NCI-H146 (cell line): ENCODE measurements around the gene C1QTNF6.

Source experiments
- DNase-seq: peaks from one replicate; lab custom pipeline; 2025; lab: John Stamatoyannopoulos, UW

Gene C1QTNF6

DNA sequence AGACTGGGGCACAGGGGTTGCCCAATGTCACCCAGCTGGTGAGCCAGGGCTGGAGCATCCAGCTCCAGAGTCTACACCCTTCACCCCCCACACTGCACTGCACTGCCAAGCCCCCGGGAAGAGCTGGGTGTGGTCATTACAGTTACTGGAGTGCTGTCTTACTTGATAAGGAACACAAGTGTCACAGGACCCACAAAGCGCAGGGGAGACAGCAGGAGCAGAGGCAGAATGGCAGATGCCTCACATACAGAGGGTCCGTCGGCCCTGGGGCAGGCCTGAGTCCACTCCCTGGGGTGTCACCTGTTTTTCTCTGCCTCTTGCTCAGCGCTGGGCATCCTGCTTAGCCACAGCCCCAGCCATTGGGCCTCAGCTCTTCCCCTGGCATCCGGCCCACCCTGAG is 46.1 kb downstream of the C1QTNF6 start:
- DNase-seq: no peak

DNA sequence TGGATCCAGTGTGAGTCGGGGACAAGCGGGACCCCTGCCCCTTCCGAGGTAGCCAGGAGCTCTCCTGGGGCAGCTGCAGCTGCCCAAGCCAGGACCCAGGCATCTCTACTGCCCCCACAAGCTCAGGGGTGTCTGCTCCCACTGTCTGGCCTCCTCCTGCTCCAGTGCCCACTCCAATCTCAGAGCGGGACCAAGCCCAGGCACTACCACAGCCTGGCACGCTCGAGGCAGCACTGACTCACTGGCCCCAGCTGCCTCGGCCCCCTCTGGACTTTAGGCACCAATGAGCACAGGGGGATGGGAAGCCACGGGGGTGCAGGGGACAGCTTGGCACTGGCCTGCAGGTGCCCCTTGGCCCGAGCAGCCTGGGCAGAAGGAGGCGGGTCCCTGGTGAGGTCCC is 46.6 kb downstream of the C1QTNF6 start:
- no peak for DNase-seq

DNA sequence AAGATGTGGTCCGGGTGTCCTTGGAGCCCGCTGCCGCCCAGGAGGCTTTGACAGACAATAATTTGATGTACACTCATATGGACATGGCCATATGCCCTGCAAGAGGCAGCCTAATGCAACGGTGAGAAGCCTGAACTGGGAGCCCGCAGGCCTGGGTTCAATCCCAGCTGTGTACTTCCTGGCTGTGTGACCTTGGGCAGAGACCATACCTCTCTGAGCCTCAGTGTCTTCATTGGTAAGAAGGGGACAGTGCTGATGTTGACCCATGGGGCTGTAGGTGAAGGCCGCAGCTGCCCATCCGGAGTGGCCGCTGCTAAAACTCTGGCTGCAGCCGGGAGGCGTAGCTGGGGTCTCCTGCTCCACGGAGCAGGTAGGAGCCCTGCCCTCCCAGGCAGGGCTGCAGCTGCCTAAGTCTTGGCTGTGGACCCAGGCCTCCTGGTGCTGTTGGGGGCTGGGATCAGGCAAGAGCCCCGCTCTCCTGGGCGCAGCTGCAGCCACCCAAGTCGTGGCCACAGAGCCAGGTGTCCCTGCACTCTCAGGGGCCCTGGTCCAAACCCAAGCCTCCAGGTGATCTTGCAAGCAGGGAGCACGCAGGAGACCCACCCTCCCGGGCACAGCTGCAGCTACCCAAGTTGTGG is 47.2 kb downstream of the C1QTNF6 start:
- no peak for DNase-seq

DNA sequence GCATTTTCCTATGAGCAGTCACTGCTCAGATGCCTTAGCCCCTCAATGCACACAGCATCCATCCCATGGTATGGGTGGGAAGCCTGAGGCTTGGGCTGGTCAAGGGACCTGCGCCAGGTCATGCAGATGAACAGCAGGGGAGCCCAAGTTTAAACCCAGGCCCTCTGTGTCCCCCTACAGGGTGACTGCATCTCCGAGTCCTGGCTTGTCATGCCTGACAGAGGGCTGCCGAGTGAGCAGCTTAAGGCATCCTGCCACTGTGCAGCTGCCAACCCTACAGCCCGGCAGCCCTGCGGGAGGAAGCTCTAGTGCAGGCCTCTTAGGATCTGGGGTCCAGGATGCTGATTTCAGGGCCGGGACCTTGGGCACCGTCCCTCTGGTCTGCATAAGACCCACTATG is 48.3 kb downstream of the C1QTNF6 start:
- no peak for DNase-seq

DNA sequence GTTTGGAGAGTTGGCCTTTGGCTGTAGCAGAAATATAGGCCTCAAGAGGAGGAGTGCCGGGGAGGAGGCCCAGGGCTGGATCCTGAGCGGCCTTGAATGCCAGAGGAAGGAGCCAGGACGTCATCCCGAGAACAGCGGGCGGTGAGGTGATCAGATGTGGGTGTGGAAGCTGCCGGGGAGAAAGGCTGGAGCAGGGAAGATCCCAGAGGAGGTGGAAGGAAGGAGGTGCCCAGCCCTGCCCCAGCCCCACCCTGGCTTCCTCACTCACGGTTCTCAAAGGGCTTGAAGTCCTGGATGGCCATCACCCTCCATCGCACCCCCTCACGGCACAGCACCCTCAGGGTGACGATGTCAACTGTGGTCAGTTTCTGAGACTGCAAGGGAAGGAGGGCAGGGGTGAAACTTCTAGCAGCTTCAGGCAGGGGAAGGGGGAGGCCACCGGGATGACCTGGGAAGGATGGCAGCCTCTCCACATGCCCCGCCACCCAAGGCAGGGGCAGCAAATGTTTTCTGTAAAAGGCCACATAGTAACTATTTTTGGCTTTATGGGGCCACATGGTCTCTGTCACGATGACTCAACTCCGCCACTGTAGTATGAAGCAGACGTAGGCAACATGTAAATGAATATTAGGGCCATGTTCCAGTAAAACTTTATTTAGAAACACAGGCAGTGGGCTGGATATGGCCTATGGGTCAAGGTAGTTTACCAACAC is 49.0 kb downstream of the C1QTNF6 start:
- DNase-seq: no peak

DNA sequence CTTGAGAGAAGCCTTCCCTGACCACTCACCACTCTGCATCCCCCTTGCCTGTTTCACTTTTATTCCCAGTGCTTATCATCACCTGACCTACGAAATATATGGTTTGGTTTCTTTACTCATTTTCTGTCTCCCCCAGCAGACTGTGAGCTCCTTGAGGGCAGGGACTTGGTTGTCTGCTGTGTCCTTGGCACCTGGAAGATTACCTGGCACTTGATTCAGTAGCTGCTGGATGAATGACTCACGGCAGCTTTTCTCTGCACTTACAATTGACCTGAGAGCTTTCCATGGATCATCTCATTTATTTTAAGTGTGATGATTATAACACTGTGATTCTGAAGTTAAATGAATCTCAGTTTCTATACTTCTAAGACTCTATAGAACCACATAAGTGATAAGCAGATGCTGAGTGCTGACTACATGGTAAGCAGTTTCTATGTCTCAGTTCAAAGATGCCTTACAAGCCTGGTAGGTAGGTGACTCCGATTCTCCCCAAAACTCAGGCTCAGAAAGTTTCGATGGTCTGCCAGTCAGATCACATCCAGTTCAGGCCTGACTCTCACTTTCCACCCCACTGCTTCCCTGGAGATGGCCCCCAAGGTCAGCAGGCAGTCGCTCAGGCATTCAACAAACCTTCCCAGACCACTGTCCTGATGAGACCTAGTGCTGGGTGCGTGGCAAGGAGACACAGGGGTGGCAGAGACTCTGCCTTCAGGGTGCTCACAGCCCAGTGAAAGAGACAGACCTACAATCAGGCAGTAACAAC is 50.0 kb downstream of the C1QTNF6 start:
- no peak for DNase-seq

DNA sequence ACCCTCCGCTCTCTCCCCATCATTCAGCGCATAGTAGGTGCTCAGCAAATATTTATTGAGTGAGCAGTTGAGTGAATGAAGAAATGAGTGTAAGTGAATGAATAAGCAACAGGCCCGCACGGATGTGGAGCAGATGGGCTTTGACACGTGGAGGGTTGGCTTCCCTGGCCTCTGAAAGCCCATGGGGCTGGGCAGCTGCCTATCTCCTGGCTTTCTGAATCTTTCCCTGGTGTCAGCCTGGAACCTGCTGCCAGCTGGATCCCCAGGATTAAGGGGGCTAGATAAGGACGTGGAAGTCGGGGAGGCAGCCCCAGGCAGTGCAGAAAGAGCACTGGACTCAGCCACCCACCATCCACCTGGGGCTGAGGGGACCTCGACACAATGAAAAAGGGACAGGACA is 50.9 kb downstream of the C1QTNF6 start:
- DNase-seq: no peak

DNA sequence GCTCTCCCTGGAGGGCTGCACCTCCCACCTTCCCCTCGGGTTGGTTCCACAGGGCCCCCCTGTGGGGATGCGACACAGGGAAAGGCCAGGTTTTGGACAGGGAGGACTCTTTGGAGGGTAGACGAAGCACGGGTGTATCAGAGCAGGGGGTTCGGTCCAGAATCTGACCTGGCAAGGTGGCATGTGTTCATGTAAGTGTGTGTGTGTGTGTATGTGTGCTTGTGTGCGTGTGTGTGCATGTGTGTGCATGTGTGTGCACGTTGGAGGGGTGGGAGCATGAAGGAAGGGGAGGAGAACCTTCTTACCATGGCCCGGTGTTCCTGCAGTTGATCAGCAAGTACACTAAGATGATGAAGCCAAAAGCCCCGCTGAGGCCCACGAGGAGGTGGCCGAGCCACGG is 53.0 kb downstream of the C1QTNF6 start:
- no peak for DNase-seq

DNA sequence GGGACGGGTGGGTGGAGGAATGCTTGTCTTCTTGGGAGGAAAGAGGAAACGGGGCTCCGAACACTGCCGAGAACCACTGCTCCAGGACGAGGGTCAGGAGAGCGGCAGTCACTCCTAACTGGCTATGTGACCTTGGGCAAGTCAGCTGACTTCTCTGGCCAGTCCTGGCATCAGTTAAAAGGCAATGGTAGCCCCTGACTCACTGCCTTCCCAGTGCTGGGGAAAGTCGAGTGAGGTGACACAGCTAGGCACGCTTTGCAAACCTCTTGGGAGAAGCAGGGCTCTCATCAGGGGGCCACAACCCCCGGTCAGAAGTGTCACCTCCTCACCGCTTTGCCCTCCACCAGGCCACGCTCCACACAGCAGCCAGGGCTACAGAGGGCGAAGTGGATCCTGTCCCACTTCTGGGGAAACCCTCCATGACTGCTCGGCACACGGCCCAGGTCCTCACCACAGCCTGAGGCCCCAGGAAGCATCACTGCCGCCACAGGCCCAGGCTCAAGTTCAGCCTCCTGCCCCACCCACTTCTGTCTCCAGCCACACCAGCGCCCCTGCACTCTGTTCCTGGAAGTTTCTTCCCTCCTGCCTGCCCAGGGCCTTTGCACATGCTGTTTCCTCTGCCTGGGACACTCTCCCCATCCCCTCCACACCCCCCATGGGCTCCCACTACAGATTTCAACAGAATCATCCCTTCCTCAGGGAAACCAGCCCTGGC is 54.6 kb downstream of the C1QTNF6 start:
- DNase-seq: no peak

DNA sequence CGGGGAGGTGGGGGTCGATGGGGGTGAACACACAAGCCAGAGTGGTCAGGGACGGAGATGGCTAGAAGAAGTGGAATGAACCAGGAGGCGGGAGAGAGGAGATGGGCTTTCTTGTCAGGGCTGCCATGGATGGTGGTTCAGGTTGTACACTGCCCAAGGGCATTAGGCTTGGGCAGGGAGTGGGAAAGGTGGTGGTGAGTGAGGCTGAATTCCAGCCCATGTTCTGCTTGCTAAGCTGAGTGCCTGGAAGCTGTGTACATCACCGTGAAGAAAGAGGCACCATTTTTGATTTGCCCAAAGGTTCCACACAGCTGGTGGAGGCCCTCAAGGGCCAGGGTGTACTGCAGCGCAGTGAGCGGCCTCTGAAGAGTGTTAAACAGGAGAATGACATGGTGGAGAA is 55.3 kb downstream of the C1QTNF6 start:
- no peak for DNase-seq
